ENCODE data around the gene SLC7A7. TPM values are rescaled to one million over a fixed set of nuclear protein-coding genes. Genes with fewer than 3 reads are reported as not detected.
"Not testable (repeated sequence)": the region's sequence is repeated elsewhere in the genome, so short reads cannot be mapped to it uniquely, and the experiment has no call there.

Gene SLC7A7
- total and polyA plus RNA-seq, 2 experiments from 2014 or later = 3.6 to 4.1 TPM

DNA sequence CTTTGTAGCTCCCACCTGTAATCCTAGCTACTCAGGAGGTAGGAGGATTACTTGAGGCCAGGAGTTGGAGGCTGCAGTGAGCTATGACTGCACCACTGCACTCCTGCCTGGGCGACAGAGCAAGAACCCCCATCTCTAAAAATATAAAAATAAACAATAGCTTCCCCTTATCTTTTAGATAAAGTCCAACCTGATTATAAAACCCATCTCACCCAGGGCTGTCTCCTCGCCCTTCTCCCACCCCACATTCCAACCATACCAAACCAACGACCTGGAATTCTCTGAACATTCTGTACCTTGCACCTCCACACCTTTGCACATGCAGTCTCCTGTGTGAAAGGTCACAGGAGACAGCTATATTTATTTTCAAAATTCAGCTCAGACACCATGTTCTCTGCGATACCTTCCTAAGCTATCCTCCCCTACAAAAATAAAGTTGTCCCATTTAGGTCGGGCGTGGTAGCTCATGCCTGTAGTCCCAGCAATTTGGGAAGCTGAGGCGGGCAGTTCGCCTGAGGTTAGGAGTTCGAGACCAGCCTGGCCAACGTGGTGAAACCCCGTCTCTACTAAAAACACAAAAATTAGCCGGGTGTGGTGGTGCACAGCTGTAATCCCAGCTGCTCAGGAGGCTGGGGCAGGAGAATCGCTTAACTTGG is 7.7 kb downstream of the SLC7A7 start:
- H3F3A ChIP-seq (replicated peaks; ENCODE audit: low read depth) = no peaks in the 10 kb centered on the region; the same call in 1 of the 2 replicates
- ATAC-seq (peak; percentile 44), DNase-seq (ENCODE audit: low spot score) (no peak)
- no peak overlapping the region for H3K27ac ChIP-seq (ENCODE audit: low read depth)
- Mint-ChIP-seq H3K27ac (no peak overlapping the region), H3K4me3 (no peak overlapping the region), H3K27me3 (ENCODE audit: insufficient read depth, low read depth, poor library complexity) (no peaks in the 10 kb centered on the region), H3K36me3 (ENCODE audit: low read depth) (no peaks in the 10 kb centered on the region), H3K4me1 (peaks cover 10% of the 10 kb centered on the region), H3K9me3 (no peaks in the 10 kb centered on the region)
- no peak overlapping the region for H3K4me3 ChIP-seq
- no peaks in the 10 kb centered on the region for H3K9me2 ChIP-seq (ENCODE audit: insufficient read depth)
- H2AFZ ChIP-seq = 0 out of 2 replicates have a peak overlapping the region, but pooled peaks have one; percentile 29
- TF ChIP-seq ZNF331 (CRISPR knock-in tag; IDR thresholded peaks at IDR 0.05; ENCODE audit: low read depth) (no peak), ZNF114 (CRISPR knock-in tag; IDR thresholded peaks at IDR 0.05) (no peak), CREB1 (CRISPR knock-in tag; IDR thresholded peaks at IDR 0.05; ENCODE audit: low read depth) (no peak), JUNB (IDR thresholded peaks at IDR 0.05; ENCODE audit: unreplicated experiment) (no peak), EZH2phosphoT487 (IDR thresholded peaks at IDR 0.05; ENCODE audit: unreplicated experiment) (no peak), STAT1 (IDR thresholded peaks at IDR 0.05; ENCODE audit: unreplicated experiment) (no peak)
- TF ChIP-seq, protein P1, sequence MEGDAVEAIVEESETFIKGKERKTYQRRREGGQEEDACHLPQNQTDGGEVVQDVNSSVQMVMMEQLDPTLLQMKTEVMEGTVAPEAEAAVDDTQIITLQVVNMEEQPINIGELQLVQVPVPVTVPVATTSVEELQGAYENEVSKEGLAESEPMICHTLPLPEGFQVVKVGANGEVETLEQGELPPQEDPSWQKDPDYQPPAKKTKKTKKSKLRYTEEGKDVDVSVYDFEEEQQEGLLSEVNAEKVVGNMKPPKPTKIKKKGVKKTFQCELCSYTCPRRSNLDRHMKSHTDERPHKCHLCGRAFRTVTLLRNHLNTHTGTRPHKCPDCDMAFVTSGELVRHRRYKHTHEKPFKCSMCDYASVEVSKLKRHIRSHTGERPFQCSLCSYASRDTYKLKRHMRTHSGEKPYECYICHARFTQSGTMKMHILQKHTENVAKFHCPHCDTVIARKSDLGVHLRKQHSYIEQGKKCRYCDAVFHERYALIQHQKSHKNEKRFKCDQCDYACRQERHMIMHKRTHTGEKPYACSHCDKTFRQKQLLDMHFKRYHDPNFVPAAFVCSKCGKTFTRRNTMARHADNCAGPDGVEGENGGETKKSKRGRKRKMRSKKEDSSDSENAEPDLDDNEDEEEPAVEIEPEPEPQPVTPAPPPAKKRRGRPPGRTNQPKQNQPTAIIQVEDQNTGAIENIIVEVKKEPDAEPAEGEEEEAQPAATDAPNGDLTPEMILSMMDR (conservative IDR thresholded peaks at IDR 0.05; ENCODE audit: low read depth in 2 of 2) = no peak
- H3K4me1 ChIP-seq (ENCODE audit: insufficient read depth) = peaks cover 6% of the 10 kb centered on the region
- H3K4me2 ChIP-seq = no peak overlapping the region
- H4K20me1 ChIP-seq (replicated peaks; ENCODE audit: insufficient read depth) = no peaks in the 10 kb centered on the region
- no peaks in the 10 kb centered on the region for H3K27me3 ChIP-seq (ENCODE audit: insufficient read depth)
- H3K36me3 ChIP-seq (ENCODE audit: insufficient read depth) = no peaks in the 10 kb centered on the region
- no peaks in the 10 kb centered on the region for H3K79me2 ChIP-seq (replicated peaks; ENCODE audit: insufficient read depth)

DNA sequence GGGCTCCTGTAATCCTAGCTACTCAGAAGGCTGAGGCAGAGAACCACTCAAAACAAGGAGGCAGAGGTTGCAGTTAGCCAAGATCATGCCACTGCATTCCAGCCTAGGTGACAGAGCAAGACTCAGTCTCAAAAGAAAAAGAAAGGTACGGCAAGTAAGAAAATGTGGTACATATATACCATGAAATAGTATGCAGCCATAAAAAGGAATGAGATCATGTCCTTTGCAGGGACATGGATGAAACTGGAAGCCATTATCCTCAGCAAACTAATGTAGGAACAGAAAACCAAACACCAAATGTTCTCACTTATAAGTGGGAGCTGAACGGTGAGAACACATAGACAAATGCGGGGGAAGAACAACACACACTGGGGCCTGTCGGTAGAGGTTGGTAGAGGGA is 10.0 kb downstream of the SLC7A7 start:
- H3K4me3 ChIP-seq; H3K4me3 Mint-ChIP-seq; H3K27me3 ChIP-seq (ENCODE audit: insufficient read depth); H3F3A ChIP-seq (replicated peaks; ENCODE audit: low read depth); H3K27ac ChIP-seq (ENCODE audit: low read depth); H3K79me2 ChIP-seq (replicated peaks; ENCODE audit: insufficient read depth); H3K4me2 ChIP-seq; H3K9me2 ChIP-seq (ENCODE audit: insufficient read depth); H3K4me1 Mint-ChIP-seq; H3K27ac Mint-ChIP-seq; H3K9me3 Mint-ChIP-seq; ATAC-seq; H2AFZ ChIP-seq; H4K20me1 ChIP-seq (replicated peaks; ENCODE audit: insufficient read depth); H3K36me3 ChIP-seq (ENCODE audit: insufficient read depth); H3K4me1 ChIP-seq (ENCODE audit: insufficient read depth); DNase-seq (ENCODE audit: low spot score); H3K36me3 Mint-ChIP-seq (ENCODE audit: low read depth); H3K27me3 Mint-ChIP-seq (ENCODE audit: insufficient read depth, low read depth, poor library complexity): not testable (repeated sequence)

GRCh38 chr14:22803687-22803974 is 11.6 kb downstream of the SLC7A7 start:
- no peaks in the 10 kb centered on the region for H3K27me3 ChIP-seq (ENCODE audit: insufficient read depth)
- H4K20me1 ChIP-seq (replicated peaks; ENCODE audit: insufficient read depth) = no peaks in the 10 kb centered on the region
- no peaks in the 10 kb centered on the region; the same call in 1 of the 2 replicates for H3F3A ChIP-seq (replicated peaks; ENCODE audit: low read depth)
- no peak overlapping the region for H3K27ac Mint-ChIP-seq
- 0 out of 2 replicates have a peak, but pooled peaks cover under 1% of the 10 kb centered on the region for H3K9me2 ChIP-seq (ENCODE audit: insufficient read depth)
- no peaks in the 10 kb centered on the region for H3K36me3 ChIP-seq (ENCODE audit: insufficient read depth)
- no peak overlapping the region for H3K4me3 ChIP-seq
- no peak overlapping the region for H2AFZ ChIP-seq
- H3K27ac ChIP-seq (ENCODE audit: low read depth) = no peak overlapping the region
- no peaks in the 10 kb centered on the region for H3K36me3 Mint-ChIP-seq (ENCODE audit: low read depth)
- H3K4me1 Mint-ChIP-seq = peaks cover 6% of the 10 kb centered on the region
- H3K4me3 Mint-ChIP-seq = no peak overlapping the region
- H3K27me3 Mint-ChIP-seq (ENCODE audit: insufficient read depth, low read depth, poor library complexity) = peaks cover 4% of the 10 kb centered on the region
- no peaks in the 10 kb centered on the region for H3K9me3 Mint-ChIP-seq
- ATAC-seq = no peak
- H3K4me2 ChIP-seq = no peak overlapping the region
- DNase-seq (ENCODE audit: low spot score) = no peak
- H3K79me2 ChIP-seq (replicated peaks; ENCODE audit: insufficient read depth) = no peaks in the 10 kb centered on the region
- peaks cover 6% of the 10 kb centered on the region for H3K4me1 ChIP-seq (ENCODE audit: insufficient read depth)
- TF ChIP-seq NANOG (IDR thresholded peaks at IDR 0.05; ENCODE audit: borderline replicate concordance) (no peak), EZH2 (IDR thresholded peaks at IDR 0.05; ENCODE audit: low read depth, unreplicated experiment) (no peak), POLR2AphosphoS5 (IDR thresholded peaks at IDR 0.05; ENCODE audit: low read depth) (no peak), CREB1 (CRISPR knock-in tag; IDR thresholded peaks at IDR 0.05; ENCODE audit: low read depth) (no peak), STAT1 (IDR thresholded peaks at IDR 0.05; ENCODE audit: unreplicated experiment) (no peak)
- TF ChIP-seq, protein P1 (conservative IDR thresholded peaks at IDR 0.05; ENCODE audit: low read depth in 2 of 2) = no peak
